Esophagus muscularis mucosa (tissue), 4 donors: Measurements from ENCODE around the gene IGSF23.

Experiments used
- CTCF ChIP-seq, 3 experiments: fragments of 200-600 bp in 2 of 3; fragments of 450-650 bp in 1 of 3; sonication (generic) in 2 of 3; IDR thresholded peaks; one replicate each; pipeline ENCODE4 v1.5.1; 2017 to 2019; ENCODE audit warnings: antibody characterized with exemption in 3 of 3, mild to moderate bottlenecking in 2 of 3, moderate library complexity in 1 of 3
- EP300 ChIP-seq: sonication (generic); formaldehyde crosslinking; IDR thresholded peaks from one replicate; pipeline ENCODE4 v1.6.1; 2017; ENCODE audit warnings: antibody characterized with exemption
- POLR2A ChIP-seq: fragments of 450-650 bp; IDR thresholded peaks from one replicate; pipeline ENCODE4 v1.6.1; 2017; ENCODE audit warnings: antibody characterized with exemption, moderate library complexity, mild to moderate bottlenecking, low read depth
- POLR2AphosphoS5 ChIP-seq, 2 donors: sonication (generic); formaldehyde crosslinking; IDR thresholded peaks; one replicate each; pipeline ENCODE4 v1.6.1; 2017; ENCODE audit warnings: antibody characterized with exemption in 2 of 2

- no peak for TF ChIP-seq CTCF (IDR thresholded peaks at IDR 0.05)
- no peak for TF ChIP-seq POLR2A
- TF ChIP-seq POLR2AphosphoS5 (IDR thresholded peaks at IDR 0.05) = no peak
- no peak for TF ChIP-seq EP300
These were observed 67.2 kb downstream of the IGSF23 start for GRCh38 chr19:44680536-44680935.
